Thoracic aorta (tissue), 2 donors: Measurements from ENCODE around the gene CD46. TPM values are rescaled to one million over a fixed set of nuclear protein-coding genes. Genes with fewer than 3 reads are reported as not detected.

Experiments used
- ATAC-seq: fragments of 150-250 bp; one replicate; pipeline ENCODE4 v1.8.0; 2017; ENCODE audit warnings: low read depth; ENCODE audit not compliant: insufficient number of reproducible peaks, low FRiP score
- DNase-seq: peaks from one replicate; pipeline ENCODE4 v3.0.0-alpha.2; 2020; ENCODE audit warnings: low spot score
- H3K27ac ChIP-seq, 2 donors: fragments of 200-600 bp; sonication (generic); 1 replicate in 1 of 2; 2 replicates in 1 of 2; pipeline ENCODE4 v1.5.1; 2016; ENCODE audit warnings: mild to moderate bottlenecking in 2 of 2, moderate library complexity in 2 of 2
- H3K27me3 ChIP-seq: fragments of 200-600 bp; sonication (generic); replicated peaks from 2 replicates; pipeline ENCODE4 v1.6.0; 2016; ENCODE audit warnings: mild to moderate bottlenecking; ENCODE audit not compliant: insufficient read depth
- H3K36me3 ChIP-seq: fragments of 200-600 bp; sonication (generic); one replicate; pipeline ENCODE4 v1.5.1; 2016
- H3K4me1 ChIP-seq, 2 donors: fragments of 200-600 bp; sonication (generic); 1 replicate in 1 of 2; 2 replicates in 1 of 2; pipeline versions ENCODE4 v1.5.1 to v1.6.0; 2016; ENCODE audit warnings: low read depth in 2 of 2, mild to moderate bottlenecking in 1 of 2; ENCODE audit not compliant: control insufficient read depth in 1 of 2
- H3K4me3 ChIP-seq: fragments of 200-600 bp; sonication (generic); 2 replicates; pipeline ENCODE4 v1.5.1; 2016; ENCODE audit warnings: mild to moderate bottlenecking
- H3K9me3 ChIP-seq: fragments of 200-600 bp; sonication (generic); 2 replicates; pipeline ENCODE4 v1.5.1; 2016
- CTCF ChIP-seq: fragments of 200-600 bp; sonication (generic); IDR thresholded peaks from one replicate; pipeline ENCODE4 v1.5.1; 2019; ENCODE audit warnings: antibody characterized with exemption
- total RNA-seq, 2 donors: library from RNA; depleted of rRNA; stranded (reverse); fragments of >200 nt; gene quantifications; one replicate each; pipeline versions ENCODE4 v1.1.0 to v1.2.3, GENCODE V29; 2016

The CD46 gene
- total RNA-seq, 2 donors from 2014 or later: 138 to 202 TPM

GRCh38 chr1:207824691-207825408 lies 73.0 kb downstream of the CD46 start:
- no peaks in the 10 kb centered on the region for H3K9me3 ChIP-seq
- H3K4me3 ChIP-seq: peak overlapping the region; percentile 80
- H3K27ac ChIP-seq: peak overlapping the region; percentile 99
- H3K36me3 ChIP-seq: no peaks in the 10 kb centered on the region
- H3K4me1 ChIP-seq: peaks cover 35 to 50% of the 10 kb centered on the region in 2 donors
- ATAC-seq: no peak
- DNase-seq: no peak
- TF ChIP-seq CTCF: no peak
- no peaks in the 10 kb centered on the region for H3K27me3 ChIP-seq

- H3K36me3 ChIP-seq: no peaks in the 10 kb centered on the region
- H3K4me3 ChIP-seq: peak overlapping the region; percentile 80
- H3K4me1 ChIP-seq: peaks cover 35 to 50% of the 10 kb centered on the region in 2 donors
- TF ChIP-seq CTCF: no peak
- no peaks in the 10 kb centered on the region for H3K9me3 ChIP-seq
- no peaks in the 10 kb centered on the region for H3K27me3 ChIP-seq
- no peak for DNase-seq
- ATAC-seq: no peak
- H3K27ac ChIP-seq: peak overlapping the region; percentile 99
These were observed 73.5 kb downstream of the CD46 start for GRCh38 chr1:207825409-207825695.

- peaks cover 39 to 56% of the 10 kb centered on the region in 2 donors for H3K4me1 ChIP-seq
These were observed 74.1 kb downstream of the CD46 start for GRCh38 chr1:207825719-207826556.

GRCh38 chr1:207826557-207827487 lies 75.0 kb downstream of the CD46 start:
- Histone ChIP-seq H3K27me3 (no peaks in the 10 kb centered on the region), H3K4me3 (peak overlapping the region; percentile 80), H3K4me1 (peaks cover 48 to 65% of the 10 kb centered on the region in 2 donors), H3K9me3 (no peaks in the 10 kb centered on the region), H3K27ac (peak overlapping the region; percentile 99), H3K36me3 (no peaks in the 10 kb centered on the region)
- no peak for TF ChIP-seq CTCF
- DNase-seq (no peak), ATAC-seq (no peak)

More at GRCh38 chr1:207825719-207826556, 74.1 kb downstream of the CD46 start:
- Histone ChIP-seq H3K36me3 (no peaks in the 10 kb centered on the region), H3K4me3 (peak overlapping the region; percentile 80), H3K9me3 (no peaks in the 10 kb centered on the region), H3K27me3 (no peaks in the 10 kb centered on the region), H3K27ac (peak overlapping the region; percentile 99)
- TF ChIP-seq CTCF: no peak
- ATAC-seq: no peak
- DNase-seq: no peak
